Activated T-cell treated with anti-CD3 and anti-CD28 coated beads for 48 hours (primary cell): ENCODE results near the gene ZMYM4.
A peak's percentile ranks its signal among the peaks of the same experiment; 100 is the strongest.

ENCODE experiments used
- DNase-seq: peaks from one replicate; pipeline ENCODE4 v3.0.0-alpha.2; 2020; ENCODE audit warnings: low read depth

Gene ZMYM4

GRCh38 chr1:35406103-35406502 lies 137.6 kb downstream of the ZMYM4 start:
- no peak for DNase-seq

GRCh38 chr1:35407743-35408142 lies 139.2 kb downstream of the ZMYM4 start:
- DNase-seq: no peak

- no peak for DNase-seq
These were observed 140.4 kb downstream of the ZMYM4 start for GRCh38 chr1:35408925-35409324.

- DNase-seq: no peak
These were observed 157.6 kb downstream of the ZMYM4 start for GRCh38 chr1:35426097-35426586.

DNA sequence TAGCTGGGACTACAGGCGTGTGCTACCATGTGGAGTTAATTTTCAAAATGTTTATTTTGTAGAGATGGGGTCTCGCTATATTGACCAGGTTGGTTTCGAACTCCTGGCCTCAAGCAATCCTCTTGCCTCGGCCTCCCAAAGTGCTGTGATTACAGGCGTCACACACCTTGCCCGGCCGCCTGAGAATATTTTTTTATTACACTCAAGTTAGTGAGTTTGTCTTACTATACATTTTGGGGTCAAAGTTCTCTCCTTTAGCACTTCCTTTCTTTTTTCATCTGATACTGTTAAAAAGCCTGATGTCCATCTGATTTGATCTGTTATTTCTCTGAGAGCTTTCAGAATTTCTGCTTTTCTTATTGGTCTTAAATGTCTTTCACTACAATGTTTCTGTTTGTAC lies 159.9 kb downstream of the ZMYM4 start:
- no peak for DNase-seq

DNA sequence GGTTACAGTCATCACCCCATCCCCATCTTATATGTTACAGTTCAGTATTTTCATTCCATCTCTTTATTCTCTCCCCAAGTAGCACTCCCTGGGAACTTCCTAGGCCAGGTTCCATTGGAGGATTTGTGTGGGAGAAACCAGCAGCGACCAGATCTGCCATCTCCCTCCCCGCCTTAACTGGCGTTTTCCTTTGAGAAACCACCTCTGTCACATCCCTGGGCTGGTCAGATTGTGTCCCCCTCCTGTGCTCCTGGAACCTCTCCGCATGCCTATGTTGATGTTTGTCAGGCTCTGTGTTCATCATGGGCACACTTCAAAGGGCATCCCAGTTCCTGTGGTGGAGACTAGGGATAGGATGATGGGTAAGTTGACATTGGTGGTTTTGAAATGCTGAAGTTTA lies 162.3 kb downstream of the ZMYM4 start:
- DNase-seq: no peak

DNA sequence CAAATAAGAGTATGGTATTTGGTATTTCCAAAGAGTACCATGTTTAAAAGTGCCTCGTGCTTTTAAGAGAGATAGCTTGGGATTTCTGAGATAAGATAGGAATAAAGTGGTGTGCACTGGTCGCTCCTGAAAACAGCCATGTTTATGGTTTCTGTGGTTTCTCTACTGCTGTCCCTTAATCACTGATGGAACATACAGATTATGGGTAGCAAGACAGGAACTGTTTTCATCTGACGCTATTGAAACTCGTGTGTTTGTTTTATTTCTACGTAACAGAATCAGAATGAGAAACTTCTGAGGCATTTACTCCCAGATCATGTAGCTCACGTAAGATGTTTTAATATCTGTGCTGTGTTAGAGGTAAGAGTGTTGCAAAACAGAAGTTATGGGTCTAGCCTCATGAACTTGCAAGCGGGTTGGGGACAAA lies 162.7 kb downstream of the ZMYM4 start:
- no peak for DNase-seq

DNA sequence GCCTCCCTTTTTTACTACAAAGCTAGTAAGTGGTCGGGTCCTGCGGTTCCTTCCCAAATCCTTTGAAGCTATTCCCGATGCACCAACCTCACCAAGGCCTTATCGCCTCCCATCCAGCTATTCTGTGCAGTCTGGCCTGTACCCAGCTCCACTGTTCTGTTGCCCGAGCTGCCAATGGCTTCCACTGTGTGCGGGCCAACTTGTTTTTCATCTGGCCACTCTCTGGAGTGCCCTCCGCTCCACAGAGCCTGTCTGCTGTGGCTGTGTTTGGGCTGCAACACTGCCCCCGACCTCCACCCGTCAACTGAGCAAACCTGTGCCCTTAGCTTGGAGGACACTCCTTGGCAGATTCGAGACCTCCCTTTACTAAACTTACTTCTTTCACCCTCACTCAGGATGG lies 163.7 kb downstream of the ZMYM4 start:
- no peak for DNase-seq

DNA sequence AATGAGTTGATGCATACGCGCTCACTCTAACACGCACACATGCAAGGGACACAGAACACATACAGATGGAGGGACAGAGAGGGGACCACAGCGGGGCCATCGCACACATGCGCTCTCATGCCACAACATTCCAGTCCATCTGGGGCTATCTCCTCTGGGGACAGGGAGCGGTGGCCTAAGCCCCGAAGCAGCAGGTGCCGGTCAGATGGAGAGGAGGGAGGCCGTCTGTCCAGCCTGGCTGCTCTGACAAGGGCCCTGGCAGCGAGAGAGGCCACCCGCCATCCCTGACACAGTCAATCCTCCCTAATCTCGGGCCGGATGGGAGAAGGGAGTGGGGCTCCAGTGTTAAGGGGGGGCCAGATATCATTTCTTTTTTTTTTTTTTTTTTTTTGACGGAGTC lies 165.2 kb downstream of the ZMYM4 start:
- DNase-seq: no peak

DNA sequence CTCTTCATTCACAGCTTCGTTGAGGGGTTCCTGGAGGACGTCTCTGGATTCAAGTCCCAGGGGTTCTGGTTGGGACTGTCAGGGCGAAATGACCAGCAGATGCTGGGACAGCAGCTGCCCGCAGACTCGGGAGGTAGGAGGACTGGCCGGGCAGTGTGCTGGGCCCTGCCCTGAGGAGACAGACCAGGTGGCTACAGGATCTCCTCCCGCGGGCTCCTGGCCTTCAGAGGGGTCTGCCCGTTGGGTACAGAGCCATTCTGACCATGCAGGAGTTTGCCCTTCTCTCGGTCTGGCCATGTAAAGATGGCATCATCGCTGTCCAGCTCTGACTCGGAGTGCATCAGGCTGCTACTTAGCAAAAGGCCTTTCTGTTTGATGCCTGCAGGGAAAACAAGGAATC lies 166.2 kb downstream of the ZMYM4 start:
- no peak for DNase-seq

DNA sequence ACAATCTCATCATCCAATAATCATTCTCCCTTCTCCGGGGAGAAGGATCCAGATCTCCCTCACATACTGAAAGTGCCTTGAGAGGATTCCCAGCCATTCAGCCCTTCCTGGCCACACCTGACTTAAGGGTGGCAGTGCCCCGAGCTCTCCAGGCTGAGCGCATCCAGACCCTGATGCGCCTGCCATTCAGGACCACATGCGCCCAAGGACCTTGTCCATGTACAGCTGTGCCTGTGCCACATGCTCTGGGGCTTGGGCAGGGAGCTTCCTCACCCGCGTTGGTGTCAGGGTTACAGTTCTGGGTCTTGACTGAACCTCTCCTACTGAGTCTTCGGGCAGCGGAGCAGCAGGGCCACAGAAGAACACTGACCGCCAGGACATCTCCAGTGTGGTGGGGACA lies 167.6 kb downstream of the ZMYM4 start:
- no peak for DNase-seq

- no peak for DNase-seq
These were observed 168.7 kb downstream of the ZMYM4 start for GRCh38 chr1:35437200-35437599.

GRCh38 chr1:35439626-35440025 lies 171.1 kb downstream of the ZMYM4 start:
- DNase-seq: no peak

GRCh38 chr1:35441926-35442579 lies 173.5 kb downstream of the ZMYM4 start:
- DNase-seq: no peak

DNA sequence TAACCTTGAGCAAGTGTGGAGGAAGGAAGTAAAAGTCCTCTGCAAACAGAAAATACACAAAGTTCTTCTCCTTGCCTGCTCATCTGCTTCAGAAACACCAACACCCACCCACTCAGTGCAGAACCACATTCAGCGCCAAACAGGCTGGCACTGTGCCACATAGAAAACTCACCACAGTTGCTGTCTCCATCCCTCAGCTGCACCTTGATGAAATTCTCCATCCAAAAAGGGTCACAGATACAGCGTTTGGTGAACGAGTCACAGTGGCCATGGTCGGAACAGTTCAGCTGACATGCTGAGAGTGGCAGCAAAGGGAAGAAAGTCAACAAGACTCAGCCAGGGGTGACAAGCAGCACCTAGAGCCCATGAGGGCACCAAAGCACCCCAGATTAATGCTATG lies 174.2 kb downstream of the ZMYM4 start:
- peak; percentile 27 for DNase-seq

DNA sequence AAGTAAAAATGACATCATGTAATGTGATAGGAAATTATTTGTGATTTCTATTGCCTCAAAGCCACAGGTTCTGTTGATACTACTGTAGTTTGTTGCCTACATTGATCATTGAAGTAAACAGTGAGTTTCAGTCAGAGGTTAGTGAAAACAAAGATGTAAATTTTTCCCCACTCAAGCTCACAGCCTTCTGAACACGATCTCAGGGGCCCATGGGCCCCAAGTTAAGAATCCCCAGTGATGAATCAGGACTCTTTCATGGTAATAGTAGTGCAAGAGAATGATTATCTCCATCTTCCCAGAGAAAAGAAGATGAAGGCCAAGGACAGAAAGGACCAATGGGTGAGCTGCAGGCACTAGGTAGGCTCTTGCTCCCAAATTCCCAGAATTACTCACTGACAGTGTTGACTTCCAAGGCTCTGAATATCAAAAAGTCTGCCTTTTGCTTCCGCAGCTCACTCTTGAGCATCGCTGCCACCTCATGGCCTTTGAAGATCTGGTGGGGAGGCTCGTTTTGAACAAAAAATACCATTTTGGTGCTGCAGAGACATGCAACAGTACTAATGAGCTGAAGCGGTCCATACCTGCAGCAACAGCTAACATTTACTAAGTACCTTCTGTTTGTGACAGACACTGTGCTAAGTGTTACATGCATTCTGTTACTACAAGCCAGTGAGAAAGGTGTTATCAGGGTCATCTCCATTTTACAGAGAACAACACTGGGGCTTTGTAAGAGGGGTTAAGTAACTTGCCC lies 175.4 kb downstream of the ZMYM4 start:
- no peak for DNase-seq

DNA sequence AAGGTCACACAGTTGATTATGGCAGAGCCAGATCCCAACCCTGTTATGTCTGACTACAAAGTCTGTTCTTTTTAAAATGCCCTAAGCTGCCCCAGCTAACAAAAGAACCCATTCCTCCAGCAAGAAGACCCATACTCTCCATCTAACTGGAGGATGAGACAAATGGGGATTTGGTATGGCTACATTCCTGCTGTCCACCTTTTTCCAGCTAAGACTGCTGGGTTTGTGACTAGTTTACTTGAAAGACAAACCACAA lies 175.9 kb downstream of the ZMYM4 start:
- no peak for DNase-seq

- DNase-seq: no peak
These were observed 178.8 kb downstream of the ZMYM4 start for GRCh38 chr1:35447278-35447677.

GRCh38 chr1:35448344-35448801 lies 179.9 kb downstream of the ZMYM4 start:
- no peak for DNase-seq

GRCh38 chr1:35449334-35450008 lies 181.0 kb downstream of the ZMYM4 start:
- no peak for DNase-seq

GRCh38 chr1:35451125-35451528 lies 182.6 kb downstream of the ZMYM4 start:
- peak; percentile 58 for DNase-seq

DNA sequence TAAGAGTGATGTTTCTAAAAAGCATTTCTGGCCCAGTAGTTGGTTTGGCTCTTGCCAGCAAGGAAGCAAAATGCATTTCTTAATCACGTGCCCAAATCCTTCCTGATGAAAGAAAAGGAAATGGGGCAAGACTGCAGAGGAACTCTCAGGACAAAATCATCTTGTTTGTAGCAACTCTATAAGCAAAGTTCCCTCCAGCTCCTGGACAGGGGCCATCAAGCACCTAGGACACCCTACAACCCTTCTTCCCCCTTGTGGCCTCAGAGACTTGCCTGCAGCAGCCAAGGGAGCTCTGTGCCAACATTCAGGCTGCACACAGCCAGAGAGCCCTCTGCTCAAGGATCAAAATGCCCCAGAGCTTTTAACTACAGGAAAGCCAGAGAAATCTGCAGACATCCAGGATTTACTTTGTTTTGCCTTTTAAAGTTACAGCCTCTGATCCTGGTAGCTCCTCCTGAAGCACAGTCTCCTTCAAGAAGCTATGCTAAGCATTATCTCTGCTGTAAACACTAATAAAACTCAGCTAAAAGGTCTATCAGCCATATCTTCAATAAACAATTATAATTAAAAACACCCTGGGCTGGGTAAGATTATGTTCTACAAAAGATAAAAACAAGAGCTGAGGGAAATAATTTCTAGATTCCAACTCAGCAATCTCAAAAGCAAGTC lies 183.7 kb downstream of the ZMYM4 start:
- DNase-seq: no peak

- no peak for DNase-seq
These were observed 184.5 kb downstream of the ZMYM4 start for GRCh38 chr1:35453031-35453430.
